ENCODE data around the gene C16orf89.
"Not testable (repeated sequence)": the region's sequence is repeated elsewhere in the genome, so short reads cannot be mapped to it uniquely, and the experiment has no call there.

The C16orf89 gene, protein sequence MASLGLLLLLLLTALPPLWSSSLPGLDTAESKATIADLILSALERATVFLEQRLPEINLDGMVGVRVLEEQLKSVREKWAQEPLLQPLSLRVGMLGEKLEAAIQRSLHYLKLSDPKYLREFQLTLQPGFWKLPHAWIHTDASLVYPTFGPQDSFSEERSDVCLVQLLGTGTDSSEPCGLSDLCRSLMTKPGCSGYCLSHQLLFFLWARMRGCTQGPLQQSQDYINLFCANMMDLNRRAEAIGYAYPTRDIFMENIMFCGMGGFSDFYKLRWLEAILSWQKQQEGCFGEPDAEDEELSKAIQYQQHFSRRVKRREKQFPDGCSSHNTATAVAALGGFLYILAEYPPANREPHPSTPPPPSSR

DNA sequence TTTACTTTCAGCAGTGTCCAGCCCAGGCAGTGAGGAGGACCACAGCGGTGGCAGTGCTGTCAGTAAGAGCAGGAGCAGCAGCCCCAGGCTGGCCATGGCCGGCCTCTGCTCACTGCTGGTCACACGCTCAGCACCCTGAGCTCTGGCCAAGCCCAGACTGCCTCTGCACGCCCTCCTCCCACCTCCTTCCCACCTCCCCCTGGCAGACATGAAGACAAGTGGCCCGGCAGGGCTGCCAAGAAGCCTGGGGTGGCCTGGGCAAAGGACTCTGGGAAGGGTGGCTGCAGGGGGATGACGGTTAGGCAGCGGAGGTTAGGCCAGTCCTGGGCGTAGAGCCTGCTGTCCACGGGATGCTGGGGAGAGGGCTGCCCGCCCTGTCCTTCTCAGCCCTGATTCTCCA lies at the start of gene C16orf89:
TSS of gene C16orf89 (minus strand) at position 144 of the 400 bp plus-strand sequence. CDS start at position 96, 48 bp downstream.
- DNase-seq: no peak

DNA sequence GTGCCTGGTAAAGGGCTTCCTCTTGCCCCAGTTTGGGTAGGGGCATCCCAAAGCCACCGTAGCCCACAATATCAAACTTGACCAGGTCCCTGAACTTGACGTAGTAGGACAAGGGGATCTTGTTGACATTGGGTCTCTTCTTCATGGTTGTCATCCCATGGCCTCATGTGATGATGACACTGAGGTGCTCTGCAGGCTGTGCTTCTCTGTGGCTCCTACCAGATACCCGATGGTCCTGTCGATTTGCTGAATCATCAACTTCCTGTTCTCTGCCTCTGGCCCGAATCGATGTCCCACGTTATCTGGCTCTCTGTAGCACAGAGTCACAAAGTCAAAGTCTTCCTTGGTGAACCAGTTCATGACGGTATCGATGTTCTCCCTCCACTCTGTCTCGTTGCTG lies 45.2 kb upstream of the C16orf89 start:
- not testable (repeated sequence) for DNase-seq

DNA sequence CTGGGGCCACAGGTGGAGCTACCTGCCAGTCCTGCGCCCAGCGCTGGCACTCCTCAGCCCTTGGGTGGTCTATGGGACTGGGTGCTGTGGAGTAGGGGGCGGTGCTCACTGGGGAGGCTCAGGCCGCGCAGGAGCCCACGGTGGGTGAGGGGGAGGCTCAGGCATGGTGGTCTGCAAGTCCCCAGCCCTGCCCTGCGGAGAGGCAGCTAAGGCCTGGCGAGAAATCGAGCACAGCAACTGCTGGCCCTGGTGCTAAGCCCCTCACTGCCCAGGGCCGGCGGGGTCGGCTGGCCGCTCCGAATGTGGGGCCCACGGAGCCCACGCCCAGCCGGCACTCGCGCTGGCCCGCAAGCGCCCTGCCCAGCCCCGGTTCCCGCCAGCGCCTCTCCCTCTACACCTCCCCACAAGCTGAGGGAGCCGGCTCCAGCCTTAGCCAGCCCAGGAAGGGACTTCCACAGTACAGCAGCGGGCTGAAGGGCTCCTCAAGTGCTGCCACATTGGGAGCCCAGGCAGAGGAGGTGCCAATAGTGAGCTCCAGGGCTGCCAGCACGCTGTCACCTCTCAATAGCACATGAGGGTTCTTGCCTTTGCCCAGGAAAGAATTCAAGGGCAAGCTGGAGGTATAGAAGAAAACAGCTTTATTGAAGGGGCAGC lies 42.9 kb upstream of the C16orf89 start:
- no peak for DNase-seq

DNA sequence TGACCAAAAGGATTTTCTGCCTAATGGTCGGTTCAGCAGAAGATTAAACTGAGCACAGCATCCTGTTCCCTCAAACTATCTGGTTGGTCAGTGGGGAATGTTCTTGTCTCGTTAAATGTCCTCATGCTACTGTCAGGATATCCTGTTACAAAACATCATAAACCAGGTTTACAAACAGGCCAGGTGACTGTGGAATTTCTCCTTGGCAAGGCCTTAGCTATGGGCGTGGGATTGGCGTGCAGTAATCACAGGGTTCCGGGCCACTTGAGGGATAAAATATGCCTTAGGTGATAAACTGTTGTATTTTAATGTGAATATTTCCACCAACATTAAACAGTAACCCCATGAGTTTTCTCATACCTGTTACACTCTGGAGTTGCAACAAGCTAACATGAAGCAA lies 39.3 kb upstream of the C16orf89 start:
- not testable (repeated sequence) for DNase-seq

DNA sequence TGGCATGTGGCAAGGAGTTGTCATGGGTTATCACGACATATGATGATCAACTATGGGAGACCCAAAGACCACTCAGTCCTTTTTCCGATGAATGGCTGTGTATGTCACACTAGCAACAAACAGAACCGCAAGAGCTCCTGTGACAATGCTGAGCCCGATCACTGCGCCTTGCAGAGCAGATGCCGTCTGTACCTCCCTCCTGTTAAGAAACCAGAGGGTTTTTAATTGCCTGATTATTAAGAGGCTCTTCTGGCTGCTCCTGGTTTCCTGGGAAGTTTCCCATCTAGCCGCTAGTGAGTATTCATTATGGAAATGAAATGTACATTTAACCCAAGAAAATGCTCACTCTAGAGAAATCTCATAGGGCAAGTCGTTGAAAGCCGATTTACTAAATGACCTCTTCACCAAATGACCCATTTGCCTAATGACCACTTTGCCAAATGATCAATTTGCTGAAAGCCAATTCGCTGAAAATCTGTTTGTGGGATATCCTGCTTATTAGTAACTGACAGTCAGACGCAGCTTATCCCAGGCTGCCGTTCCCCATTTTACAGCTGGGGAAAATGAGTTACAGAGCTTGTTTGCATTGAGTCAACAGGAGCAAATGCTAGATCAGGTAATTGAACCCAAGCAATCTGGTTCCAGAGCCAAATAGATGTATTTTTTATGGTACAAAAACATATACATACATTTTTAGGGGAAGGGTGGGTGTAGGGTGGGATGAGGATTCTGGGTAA lies 37.7 kb upstream of the C16orf89 start:
- not testable (repeated sequence) for DNase-seq

DNA sequence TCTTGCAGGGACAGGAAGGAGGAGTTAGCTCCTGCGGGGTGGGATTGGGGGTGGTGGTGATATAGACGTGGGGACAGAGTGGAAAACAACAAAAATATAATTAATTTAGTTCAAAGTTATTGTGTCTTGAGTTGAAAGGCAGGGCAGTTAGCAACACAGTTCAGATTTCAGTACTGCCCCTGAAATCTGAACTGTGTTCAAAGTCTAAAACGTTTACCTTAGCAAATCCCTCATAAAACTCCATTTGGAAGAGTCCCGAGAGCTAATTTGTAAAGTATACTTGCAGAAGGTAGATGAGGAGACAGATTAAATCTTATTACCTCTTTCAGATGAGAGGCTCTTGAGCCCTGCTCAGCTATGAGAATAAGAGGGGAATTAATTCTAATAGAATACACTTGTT lies 33.4 kb upstream of the C16orf89 start:
- not testable (repeated sequence) for DNase-seq

DNA sequence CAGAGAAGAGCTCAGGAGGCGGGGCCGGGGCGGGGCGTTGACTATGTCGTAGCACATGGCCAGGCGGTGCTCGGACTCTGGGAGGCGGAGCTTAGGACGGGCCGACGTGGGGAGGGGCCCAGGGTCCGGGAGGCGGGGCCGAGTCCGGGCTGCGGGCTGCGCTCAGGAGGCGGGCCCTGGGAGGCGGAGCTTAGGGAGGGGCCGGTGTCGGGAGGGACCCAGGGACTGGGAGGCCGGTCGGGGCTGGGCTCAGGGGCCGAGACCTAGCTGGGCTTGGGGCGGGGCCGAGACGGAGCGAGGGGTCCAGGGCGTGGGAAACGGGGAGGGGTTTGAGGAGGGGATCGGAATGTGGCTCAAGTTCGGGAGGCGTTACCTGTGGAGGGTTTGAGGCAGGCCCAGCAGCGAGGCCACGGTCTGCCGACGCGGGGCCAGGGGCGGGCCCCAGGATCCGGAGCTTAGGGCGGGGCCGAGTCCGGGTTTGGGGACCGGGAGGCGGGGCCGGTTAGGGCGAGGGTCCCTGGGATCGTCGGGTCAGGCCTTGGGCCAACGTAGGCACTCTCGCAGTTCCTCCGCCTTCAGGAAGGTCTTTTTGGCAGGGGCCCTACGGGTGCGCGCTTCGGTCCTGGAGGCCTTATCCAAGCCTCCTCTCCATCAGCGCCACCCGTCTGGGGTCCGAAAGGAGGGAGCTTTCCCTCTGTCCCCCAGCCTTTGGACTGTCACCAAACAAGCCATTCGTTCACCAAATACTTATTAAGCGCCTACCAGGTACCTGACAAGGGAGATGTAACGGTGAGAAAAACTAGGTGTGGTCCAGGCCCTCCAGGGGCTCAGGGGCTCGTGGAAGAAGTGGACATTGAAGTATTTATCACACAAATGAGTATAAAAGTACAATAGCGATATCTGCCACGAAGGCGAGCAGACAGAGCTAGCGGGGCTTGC lies 32.7 kb upstream of the C16orf89 start:
- peak; percentile 97 for DNase-seq

DNA sequence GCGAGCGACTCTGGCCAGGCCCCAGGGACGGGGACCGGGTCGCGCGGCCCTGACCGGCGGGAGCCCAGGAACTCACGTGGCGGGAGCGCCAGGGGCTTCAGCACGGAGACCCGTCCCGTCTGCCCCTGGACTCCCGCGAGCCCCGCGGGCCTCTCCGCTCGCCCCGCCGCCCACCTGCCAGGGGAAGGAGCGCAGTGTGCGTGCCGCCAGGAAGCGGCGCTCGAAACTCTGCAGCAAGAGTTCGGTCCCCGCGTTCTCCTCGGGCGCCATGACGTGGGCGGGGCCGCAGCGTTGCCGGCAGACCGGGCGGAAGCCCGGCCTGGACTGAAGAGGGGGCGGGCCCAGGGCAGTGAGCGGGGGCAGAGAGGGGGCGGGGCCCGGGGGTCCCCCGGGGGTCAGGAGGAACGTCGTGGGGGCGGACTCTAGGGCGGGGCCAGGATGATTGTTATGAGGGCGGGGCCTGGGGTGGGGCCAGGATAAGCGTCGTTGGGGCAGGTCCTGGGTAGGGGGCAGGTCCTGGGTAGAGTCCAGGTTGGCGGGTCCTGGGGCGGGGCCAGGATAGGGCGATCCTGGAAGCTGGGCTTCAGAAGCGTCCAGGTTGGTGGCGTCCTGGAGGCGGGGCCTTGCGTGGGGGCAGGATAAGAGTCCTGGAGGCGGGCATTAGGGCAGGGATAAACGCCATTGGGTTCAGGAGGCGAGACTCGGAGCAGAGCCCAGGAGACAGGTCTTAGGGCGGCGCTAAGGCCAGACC lies 31.9 kb upstream of the C16orf89 start, which contains the start of gene EEF2KMT:
TSS of gene EEF2KMT (minus strand) at position 326 of the 751 bp plus-strand sequence. CDS start at position 270, 56 bp downstream.
- DNase-seq: peak; percentile 95

DNA sequence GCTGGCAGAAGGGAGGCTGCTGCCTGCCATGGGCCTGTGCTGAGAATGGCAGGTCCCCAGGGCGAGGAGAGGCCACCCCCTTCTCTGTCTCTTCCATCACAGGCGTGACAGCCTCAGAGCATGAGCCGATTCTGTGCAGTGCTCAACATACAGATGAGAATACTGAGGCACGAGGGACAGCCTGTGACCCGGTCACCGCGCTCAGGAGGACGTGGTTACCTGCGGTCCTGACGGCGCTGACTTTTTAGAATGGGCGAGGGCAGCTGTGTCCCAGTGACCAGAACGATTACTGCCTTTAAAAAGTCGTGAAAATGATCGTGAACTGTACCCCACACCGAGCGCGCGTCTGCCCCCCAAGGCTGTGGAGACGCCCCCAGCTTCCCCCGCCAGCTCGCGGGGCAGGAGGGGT lies 31.3 kb upstream of the C16orf89 start:
- peak; percentile 40 for DNase-seq

DNA sequence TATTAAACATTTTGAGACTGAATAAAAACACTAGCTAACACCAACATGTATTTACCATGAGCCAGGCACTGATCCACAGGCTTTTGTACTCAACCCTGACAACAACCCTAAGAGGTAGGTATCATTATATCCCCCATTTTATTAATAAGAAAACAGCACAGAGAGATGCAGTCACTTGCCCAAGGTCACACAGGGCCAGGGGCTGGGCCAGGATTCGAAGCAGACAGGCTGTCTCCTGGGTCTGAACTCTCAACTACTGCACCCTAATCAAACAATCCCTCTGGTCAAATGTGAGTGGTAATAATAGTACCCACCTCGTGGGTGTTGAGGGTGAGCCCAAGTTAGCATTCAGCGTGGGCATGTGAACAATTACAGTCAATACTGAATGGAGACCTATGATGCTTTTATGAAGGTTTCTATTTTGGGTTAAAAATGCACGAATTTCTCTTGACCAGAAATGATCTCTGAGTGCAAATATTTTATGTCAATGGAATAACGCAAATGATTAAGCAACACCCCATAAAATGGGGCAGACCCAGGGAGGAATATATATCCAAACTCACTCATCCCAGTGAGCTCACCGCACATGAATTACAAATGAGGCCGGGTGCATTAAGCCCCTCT lies 30.8 kb upstream of the C16orf89 start:
- DNase-seq: not testable (repeated sequence)

DNA sequence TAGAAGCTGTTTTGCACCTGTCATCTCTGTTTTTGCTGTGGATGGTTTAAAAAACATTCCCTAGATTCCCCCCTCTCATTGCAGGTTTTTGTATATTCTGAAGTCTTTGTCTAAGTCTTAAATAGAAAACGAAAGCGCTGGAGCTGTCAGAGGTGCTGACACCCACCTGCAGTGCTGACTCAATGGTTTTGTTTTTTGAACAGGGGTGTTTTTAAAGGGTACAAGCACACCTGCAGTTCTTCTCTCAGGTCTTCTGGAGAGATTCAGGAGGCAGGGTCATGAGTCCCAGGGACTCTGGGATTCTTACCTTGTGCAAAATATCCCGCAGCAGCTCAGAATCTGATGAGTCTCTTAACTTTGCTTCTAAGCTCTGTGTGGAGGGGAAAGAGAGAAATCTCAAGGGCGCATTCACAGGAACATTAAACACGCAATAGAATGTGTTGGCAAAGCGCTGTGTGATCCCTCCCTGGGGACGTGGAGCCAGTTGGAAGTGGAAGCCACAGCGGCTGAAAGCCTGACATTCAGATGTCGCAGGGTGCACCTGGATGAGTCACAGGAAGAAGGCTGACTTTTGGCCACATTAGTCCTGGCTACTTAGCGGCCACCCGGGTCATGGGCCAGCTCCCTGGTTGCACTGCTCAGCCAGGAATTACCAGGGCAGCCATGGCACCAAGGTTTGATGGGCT lies 29.5 kb upstream of the C16orf89 start:
- not testable (repeated sequence) for DNase-seq

DNA sequence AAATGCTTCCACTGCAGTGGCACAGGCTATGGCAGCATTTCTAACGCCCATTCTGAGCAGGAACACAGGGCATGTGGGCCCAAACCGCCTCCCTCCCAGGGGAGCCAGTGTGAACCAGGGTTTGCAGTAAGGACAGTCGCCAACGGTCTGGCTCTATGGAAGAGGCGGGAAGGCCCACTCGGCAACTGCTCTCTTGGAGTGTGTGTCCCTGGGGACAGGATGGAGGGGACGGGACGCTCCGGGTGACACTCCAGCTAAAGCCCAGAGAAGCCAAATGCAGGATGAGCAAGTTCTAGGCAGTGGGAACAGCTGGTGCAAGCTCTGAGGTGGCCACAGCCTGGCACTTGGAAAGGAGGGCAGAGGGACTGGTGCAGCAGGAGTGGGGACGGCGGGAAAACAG lies 28.0 kb upstream of the C16orf89 start:
- not testable (repeated sequence) for DNase-seq

DNA sequence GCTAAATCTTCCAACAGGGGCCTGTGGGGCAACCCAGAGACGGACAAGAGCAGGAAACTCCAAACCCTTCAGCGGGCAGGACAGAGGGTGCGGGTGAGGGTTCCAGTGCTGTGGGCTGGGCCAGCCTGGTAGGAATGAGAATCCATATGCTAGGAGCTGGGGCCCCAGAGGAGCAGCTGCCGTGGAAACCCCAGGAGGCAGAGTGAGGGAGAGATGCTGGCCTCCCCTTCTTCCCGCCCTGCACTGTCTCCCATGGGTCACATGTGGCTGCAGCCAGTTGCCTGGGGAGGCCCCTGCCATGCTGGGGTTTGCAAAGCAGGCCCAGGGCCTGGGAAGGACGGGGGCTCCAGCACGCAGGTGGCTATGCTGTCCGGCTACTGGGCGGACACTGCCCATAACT lies 27.3 kb upstream of the C16orf89 start:
- not testable (repeated sequence) for DNase-seq

DNA sequence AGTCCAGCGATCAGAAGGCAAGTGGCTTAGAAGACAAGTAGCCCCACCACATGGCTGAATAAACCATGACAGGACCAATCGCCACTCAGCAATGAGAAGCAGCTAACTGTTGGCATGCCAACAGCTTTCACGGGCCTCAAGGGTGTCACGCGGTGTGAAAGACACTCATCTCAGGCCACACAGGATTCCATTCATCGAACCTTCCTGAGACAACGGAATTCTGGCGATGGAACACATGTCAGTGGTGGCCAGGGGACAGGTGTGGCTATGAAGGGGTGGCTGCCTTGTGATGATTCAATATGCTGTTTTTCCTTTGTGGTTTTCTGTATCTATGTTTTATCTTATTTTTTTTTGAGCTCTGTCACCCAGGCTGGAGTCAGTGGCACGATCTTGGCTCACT lies 24.8 kb upstream of the C16orf89 start:
- DNase-seq: not testable (repeated sequence)

DNA sequence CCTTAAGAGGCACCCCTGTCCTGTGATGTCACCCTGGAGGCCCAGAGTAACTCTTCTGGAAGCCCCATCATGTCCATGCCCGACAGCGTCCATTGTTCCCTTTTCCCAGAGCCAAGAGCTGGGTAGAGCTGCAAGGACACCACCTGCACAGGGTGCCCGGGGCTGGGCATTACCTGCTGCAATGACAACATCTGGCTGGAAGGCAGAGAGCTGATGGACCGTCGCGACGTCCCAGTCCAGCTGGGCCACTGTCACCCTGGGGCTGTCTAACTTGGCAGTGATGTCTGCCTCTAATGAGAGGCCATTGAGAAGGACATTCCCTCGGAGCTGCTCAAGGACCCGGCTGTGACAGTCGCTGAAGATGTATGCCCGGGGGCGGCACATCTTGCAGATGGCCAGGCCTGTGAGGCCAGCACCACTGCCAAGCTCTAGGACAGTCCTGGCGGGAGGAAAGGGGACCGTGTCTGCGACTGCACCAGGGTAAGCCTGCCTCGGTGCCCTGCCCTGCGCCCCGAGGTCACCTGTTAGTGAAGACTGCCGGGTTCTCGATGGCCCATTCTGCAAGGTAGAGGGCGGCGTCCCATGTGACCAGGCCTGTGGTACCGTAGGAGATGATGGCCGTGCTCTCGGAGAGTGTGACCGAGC lies 24.3 kb upstream of the C16orf89 start:
- DNase-seq: not testable (repeated sequence)

DNA sequence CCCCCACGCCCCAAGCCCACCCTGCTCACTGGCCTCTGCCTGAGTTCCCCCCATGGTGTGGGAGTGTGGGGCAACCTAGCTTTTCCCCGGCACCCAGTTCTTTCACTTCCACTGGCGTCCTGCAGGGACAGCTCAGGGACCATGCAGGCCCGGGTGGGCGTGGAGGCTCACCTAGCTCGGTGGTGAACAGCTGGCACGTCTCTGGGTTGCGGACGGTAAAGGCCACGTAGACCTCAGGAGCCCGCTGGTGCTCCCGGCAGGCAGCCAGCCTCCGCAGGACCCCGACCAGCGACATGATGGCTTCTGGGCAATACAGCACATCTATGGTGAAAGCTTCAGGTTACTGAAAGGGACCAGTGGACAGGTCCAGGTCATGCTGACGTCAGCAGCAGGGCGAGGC lies 23.2 kb upstream of the C16orf89 start:
- not testable (repeated sequence) for DNase-seq

DNA sequence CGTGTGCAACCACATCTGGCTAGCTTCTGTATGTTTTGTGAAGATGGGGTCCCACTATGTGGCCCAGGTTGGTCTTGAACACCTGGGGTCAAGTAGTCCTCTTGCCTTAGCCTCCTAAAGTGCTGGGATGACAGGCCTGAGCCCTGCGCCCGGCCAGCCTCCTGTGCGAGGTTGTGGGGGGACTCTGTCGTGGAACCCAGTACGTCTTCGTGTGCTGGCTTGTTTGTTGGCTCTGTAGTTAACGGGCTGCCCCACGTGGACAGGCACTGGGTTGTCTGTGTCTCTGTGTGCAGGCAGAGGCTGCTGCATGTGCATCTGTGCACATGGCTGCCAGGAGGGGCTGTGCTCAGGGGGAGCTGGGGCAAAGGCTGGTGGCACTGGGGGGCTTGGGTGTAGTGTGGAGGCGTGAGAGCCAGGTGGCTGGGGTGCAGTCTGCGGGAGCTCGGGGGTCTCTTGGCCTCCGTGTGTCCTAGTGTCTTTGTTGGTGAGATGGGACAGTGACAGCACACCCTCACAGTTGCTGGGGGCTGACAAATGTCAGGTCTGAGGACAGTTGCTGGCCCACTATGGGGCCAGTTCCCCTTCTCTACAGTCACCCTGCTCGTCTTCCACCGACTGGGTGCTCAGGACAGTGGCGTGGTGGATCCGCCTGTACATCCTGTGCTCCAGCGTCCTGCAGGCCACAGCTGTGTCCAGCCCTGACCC lies 22.5 kb upstream of the C16orf89 start:
- DNase-seq: not testable (repeated sequence)

DNA sequence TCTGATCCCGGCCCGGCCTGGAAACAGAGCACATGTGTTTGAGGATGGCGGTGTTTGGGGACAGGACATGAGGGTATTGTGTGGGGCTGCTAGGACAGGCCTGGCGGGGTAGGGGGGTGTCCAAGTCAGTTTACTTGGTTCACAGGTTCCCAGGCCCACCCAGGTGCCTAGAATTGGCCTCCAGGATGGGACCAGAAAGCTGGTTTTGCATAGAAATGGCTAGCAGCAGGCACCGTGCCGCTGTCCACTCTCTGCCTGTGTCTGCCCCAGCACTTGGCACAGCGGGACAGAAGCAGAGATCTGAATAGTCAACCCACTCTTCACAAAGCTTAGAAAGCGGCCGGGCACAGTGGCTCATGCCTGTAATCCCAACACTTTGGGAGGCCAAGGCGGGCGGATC lies 20.0 kb upstream of the C16orf89 start:
- not testable (repeated sequence) for DNase-seq

DNA sequence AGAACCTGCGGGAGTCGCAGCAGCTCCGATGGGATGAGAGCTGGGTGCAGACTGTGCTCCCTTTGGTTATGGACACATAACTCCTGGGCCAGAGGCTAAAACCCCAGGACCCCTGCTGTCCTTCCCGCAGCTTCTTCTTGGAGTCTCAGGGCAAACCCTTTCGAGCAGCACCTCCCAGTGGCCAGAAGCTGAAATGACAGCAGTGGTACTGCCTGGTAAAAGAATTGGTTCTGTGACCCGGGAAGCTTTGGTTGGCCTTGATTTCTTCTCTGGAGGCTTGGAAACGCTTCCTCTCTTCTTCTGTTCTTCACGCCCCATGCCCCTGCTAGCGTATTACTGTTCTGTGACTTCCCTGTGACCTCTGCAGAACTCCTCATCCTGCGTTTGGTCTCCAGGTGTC lies 19.0 kb upstream of the C16orf89 start:
- peak; percentile 62 for DNase-seq

Data from CD4-positive, alpha-beta T cell treated with Interleukin-21 for 1 hour (primary cell).